Lung (tissue), 12 donors: Measurements from ENCODE around the gene ARMC2. TPM values are rescaled to one million over a fixed set of nuclear protein-coding genes. Genes with fewer than 3 reads are reported as not detected.

Experiments
- ATAC-seq: fragments of 200-7000 bp; cut with Tn5 transposase; one replicate; pipeline ENCODE4 v1.9.1; 2020; ENCODE audit warnings: moderate number of reproducible peaks; ENCODE audit not compliant: insufficient read depth, low FRiP score
- DNase-seq, 3 donors: peaks; one replicate each; pipeline ENCODE4 v3.0.0-alpha.2; 2013 to 2017
- H3K27ac ChIP-seq, 2 donors: one replicate each; pipeline ENCODE4 v1.5.1; 2013; ENCODE audit warnings: mild to moderate bottlenecking in 2 of 2, moderate library complexity in 2 of 2, control low read depth in 1 of 2, inconsistent platforms in 1 of 2, low read depth in 1 of 2, low read length in 1 of 2
- H3K27me3 ChIP-seq, 3 donors: one replicate each; pipeline ENCODE4 v1.5.1; 2013; ENCODE audit warnings: low read length in 2 of 3; ENCODE audit not compliant: control insufficient read depth in 3 of 3, insufficient read depth in 3 of 3
- H3K36me3 ChIP-seq, 4 donors: one replicate each; pipeline ENCODE4 v1.5.1; 2013; ENCODE audit warnings: low read length in 4 of 4, mild to moderate bottlenecking in 1 of 4, moderate library complexity in 1 of 4; ENCODE audit not compliant: control insufficient read depth in 4 of 4, insufficient read depth in 4 of 4
- H3K4me1 ChIP-seq, 5 donors: one replicate each; pipeline ENCODE4 v1.5.1; 2013; ENCODE audit warnings: low read length in 5 of 5, mild to moderate bottlenecking in 2 of 5, moderate library complexity in 1 of 5; ENCODE audit not compliant: control insufficient read depth in 5 of 5, insufficient read depth in 5 of 5
- H3K4me3 ChIP-seq: one replicate; pipeline ENCODE4 v1.5.1; 2013; ENCODE audit warnings: mild to moderate bottlenecking, control low read depth, moderate library complexity
- H3K9ac ChIP-seq, 2 donors: one replicate each; pipeline ENCODE4 v1.5.1; 2013; ENCODE audit warnings: low read length in 2 of 2, control low read depth in 1 of 2; ENCODE audit not compliant: insufficient read depth in 1 of 2
- H3K9me3 ChIP-seq, 4 donors: one replicate each; pipeline ENCODE4 v1.5.1; 2013; ENCODE audit warnings: low read length in 3 of 4, mild to moderate bottlenecking in 1 of 4, moderate library complexity in 1 of 4; ENCODE audit not compliant: control insufficient read depth in 4 of 4, insufficient read depth in 3 of 4
- CTCF ChIP-seq: IDR thresholded peaks from 2 replicates; pipeline ENCODE4 v1.5.1; 2012; ENCODE audit warnings: mild to moderate bottlenecking; ENCODE audit errors: control extremely low read depth, extremely low read depth
- WGBS, 2 donors: extraction: QIAGEN DNeasy Blood & Tissue Kit; methylation state at CpG; one replicate each; pipeline ENCODE4 v1.1.7; 2013; 5-methylcytosine and 5-hydroxymethylcytosine counted together
- polyA plus RNA-seq, 2 donors: library from polyadenylated mRNA; stranded (reverse); fragments of 200-250 nt; gene quantifications; one replicate each; pipeline ENCODE4 v1.2.1, GENCODE V29; 2013
- total RNA-seq, 2 donors: library from RNA; depleted of rRNA in 1 of 2; stranded (reverse); fragments of >200 nt in 1 of 2; gene quantifications; one replicate each; pipeline ENCODE4 v1.2.1, GENCODE V29; 2014 to 2021
- donor health status: control.
- donor health status: control.
- donor health status: Bipolar disorder and iron deficiency.
- donor health status: healthy.
- donor health status: DM: yes; HTN: yes; CAD: no.

The ARMC2 gene
- total and polyA plus RNA-seq, 4 donors, result 2.9 to 16.5 (median 7.4) TPM

- no peak overlapping the region for H3K4me3 ChIP-seq
- H3K36me3 ChIP-seq, result no peaks in the 10 kb centered on the region
- no peak for DNase-seq
- no peak for TF ChIP-seq CTCF
- H3K27ac ChIP-seq, result no peak overlapping the region
- peaks cover 0 to 2% (median 0%) of the 10 kb centered on the region in 4 donors for H3K9me3 ChIP-seq
- no peak for ATAC-seq
- no peaks in the 10 kb centered on the region for H3K4me1 ChIP-seq
- no peak overlapping the region for H3K9ac ChIP-seq
- 78 to 79% methylated on average over 5 of the region's 5 CpGs for WGBS, 2 donors
- no peaks in the 10 kb centered on the region for H3K27me3 ChIP-seq
Observed at GRCh38 chr6:108831104-108831503, 17.1 kb upstream of the ARMC2 start.

- 97 to 99% methylated on average over 8 of the region's 8 CpGs for WGBS, 2 donors
- Histone ChIP-seq H3K4me3 (no peak overlapping the region), H3K4me1 (no peaks in the 10 kb centered on the region), H3K9me3 (peaks cover 0 to 2% (median 0%) of the 10 kb centered on the region in 4 donors), H3K27ac (no peak overlapping the region), H3K27me3 (no peaks in the 10 kb centered on the region), H3K9ac (no peak overlapping the region), H3K36me3 (no peaks in the 10 kb centered on the region)
- no peak for DNase-seq
- TF ChIP-seq CTCF, result no peak
- no peak for ATAC-seq
Observed at GRCh38 chr6:108832738-108833137, 15.5 kb upstream of the ARMC2 start.

- ATAC-seq (peak; percentile 86), DNase-seq (peak; percentile 79 to 88 (median 83))
- Histone ChIP-seq H3K9me3 (peaks cover 0 to 2% (median 0%) of the 10 kb centered on the region in 4 donors), H3K9ac (no peak overlapping the region), H3K27ac (no peak overlapping the region), H3K27me3 (no peaks in the 10 kb centered on the region), H3K4me3 (no peak overlapping the region), H3K4me1 (peaks cover 0 to 3% (median 0%) of the 10 kb centered on the region in 5 donors), H3K36me3 (no peaks in the 10 kb centered on the region)
- peak; percentile 90 for TF ChIP-seq CTCF
- WGBS, 2 donors, result 42 to 45% methylated on average over 4 of the region's 4 CpGs
Observed at GRCh38 chr6:108835218-108835850, 12.9 kb upstream of the ARMC2 start.

GRCh38 chr6:108836061-108836460 lies 12.2 kb upstream of the ARMC2 start:
- Histone ChIP-seq H3K4me1 (peaks cover 0 to 3% (median 0%) of the 10 kb centered on the region in 5 donors), H3K4me3 (no peak overlapping the region), H3K9me3 (peaks cover 0 to 2% (median 0%) of the 10 kb centered on the region in 4 donors), H3K36me3 (no peaks in the 10 kb centered on the region), H3K9ac (no peak overlapping the region), H3K27me3 (no peaks in the 10 kb centered on the region), H3K27ac (peak overlapping the region in 1 of 2 donors; percentile 21)
- no peak for TF ChIP-seq CTCF
- WGBS, 2 donors, result 80 to 97% methylated on average over 3 of the region's 3 CpGs
- ATAC-seq (no peak), DNase-seq (no peak)
